NT2/D1 (cell line): ENCODE measurements around the gene STX12.

Experiments
- SUZ12 ChIP-seq: IDR thresholded peaks from 2 replicates; pipeline ENCODE4 v1.6.1; 2011; ENCODE audit not compliant: insufficient read length, insufficient read depth; ENCODE audit errors: extremely low read depth
- ZNF274 ChIP-seq: IDR thresholded peaks from 2 replicates; pipeline ENCODE4 v1.6.1; 2011; ENCODE audit warnings: mild to moderate bottlenecking, low read depth, low read length

GRCh38 chr1:27795601-27796000 is 22.6 kb downstream of the STX12 start:
- TF ChIP-seq ZNF274 (no peak), SUZ12 (no peak)
